Anterior cingulate cortex (tissue), 58 donors: ENCODE results near the gene ATP7A.
"Not testable (repeated sequence)": the region's sequence is repeated elsewhere in the genome, so short reads cannot be mapped to it uniquely, and the experiment has no call there.

Experiments used
- DNase-seq, 58 donors: peaks; one replicate each; lab custom pipeline; 2025; lab: John Stamatoyannopoulos, UW

Gene ATP7A

DNA sequence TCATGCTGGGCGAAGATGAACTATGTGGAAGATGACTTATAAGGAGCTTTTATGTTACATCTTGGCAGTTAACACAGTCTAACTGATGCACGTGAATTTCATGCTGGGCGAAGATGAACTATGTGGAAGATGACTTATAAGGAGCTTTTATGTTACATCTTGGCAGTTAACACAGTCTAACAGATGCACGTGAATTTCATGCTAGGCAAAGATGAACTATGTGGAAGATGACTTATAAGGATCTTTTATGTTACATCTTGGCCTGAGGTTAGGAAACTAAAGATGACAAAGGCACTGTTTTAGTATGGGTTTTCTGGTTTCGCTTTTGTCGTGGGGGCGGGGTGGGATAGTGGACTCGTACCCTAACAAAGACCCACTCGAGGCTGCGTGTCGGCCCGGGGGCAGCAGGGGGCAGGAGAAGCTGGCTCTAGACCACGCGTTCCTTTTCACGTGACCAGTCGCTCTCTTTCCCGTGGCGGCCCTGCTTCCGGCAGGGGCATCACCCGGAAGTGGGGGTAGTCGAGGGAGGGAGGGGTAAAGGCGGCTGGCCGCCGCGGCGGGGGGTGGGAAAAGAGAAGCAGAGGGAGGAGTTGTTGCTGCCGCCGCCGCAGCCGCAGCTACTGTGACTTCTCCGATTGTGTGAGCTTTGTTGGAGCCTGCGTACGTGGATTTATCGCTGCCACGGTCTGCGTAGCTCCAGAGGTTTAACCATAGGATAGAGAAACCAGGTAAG is at the start of gene ATP7A:
ATP7A (plus strand) TSS at position 586 of the 733 bp plus-strand sequence. CDS start 60,949 bp downstream, outside the sequence.
- peak; percentile 6 to 85 (median 74) for DNase-seq

GRCh38 chrX:77875372-77875771 is 35.1 kb upstream of the ATP7A start:
- no peak for DNase-seq

DNA sequence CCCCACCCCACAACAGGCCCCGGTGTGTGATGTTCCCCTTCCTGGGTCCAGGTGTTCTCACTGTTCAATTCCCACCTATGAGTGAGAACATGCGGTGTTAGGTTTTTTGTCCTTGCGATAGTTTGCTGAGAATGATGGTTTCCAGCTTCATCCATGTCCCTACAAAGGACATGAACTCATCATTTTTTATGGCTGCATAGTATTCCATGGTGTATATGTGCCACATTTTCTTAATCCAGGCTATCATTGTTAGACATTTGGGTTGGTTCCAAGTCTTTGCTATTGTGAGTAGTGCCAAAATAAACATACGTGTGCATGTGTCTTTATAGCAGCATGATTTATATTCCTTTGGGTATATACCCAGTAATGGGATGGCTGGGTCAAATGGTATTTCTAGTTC is 29.1 kb upstream of the ATP7A start:
- DNase-seq, result not testable (repeated sequence)

DNA sequence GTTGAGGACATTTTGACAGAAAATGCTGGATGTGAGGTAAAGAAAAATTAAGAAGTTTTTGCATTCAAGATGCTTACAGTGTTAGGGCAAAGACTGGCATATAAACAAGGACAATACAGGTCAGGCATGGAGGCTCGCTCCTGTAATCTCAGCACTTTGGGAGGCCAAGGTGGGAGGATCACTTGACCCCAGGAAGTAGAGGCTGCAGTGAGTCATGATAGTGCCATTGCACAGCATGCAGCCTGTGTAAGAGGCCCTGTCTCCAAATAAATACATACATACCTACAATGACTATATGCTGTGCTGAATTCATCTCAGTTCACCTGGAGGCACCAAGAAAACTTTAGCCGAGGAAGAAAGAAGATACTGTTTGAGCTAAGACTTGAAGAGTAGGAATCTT is 17.6 kb upstream of the ATP7A start:
- DNase-seq, result no peak

- DNase-seq, result no peak
Observed at GRCh38 chrX:77893713-77894112, 16.8 kb upstream of the ATP7A start.

DNA sequence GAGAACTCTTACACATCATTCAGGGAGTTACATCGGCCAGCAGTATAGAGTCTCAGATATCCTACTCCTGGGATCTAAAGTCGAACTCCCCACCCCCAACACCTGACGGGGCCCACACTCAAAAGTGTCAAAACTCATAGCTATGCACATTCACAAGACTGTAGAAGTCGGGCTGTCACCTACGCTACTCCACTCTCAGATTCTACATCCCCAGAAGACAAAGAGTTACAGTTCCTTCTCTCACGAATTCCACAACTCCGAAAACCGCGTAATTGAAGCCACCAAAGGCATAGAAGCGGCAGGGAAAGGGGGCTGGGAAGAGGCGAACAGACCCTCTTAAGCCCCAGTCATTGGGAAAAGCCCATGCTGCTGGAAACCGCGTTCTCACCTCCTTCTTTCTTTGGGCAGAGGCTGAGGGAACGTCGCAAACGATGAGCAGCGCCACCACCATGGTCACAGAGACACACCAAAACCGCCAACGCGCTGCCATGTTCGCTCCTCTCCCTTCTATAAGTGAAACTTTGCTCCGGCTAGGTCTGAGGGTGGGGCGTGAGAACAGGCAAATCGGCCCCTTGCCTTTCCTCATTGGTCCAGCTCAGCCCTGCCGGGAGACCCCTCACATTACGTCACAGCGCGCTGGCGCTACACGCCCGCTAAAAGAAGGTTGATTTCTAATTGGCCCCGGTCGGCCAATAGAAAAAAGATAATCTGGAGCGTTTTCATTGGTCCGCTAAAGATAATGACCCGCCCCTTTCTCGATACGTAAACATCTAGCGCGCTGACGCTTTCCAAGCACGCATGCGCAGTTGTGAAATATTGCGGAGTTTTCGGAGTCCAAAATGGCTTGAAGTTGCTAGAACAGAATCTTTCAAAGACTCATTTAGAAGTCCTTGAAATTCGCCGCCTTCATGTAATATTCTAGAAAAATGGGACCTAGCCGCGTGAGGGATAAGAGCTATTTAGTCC is 15.3 kb upstream of the ATP7A start, which contains the start of gene MAGT1:
MAGT1 (minus strand) TSS at position 515 of the 966 bp plus-strand sequence; CDS start at position 490, 25 bp downstream.
- peak; percentile 20 to 93 (median 83) for DNase-seq

DNA sequence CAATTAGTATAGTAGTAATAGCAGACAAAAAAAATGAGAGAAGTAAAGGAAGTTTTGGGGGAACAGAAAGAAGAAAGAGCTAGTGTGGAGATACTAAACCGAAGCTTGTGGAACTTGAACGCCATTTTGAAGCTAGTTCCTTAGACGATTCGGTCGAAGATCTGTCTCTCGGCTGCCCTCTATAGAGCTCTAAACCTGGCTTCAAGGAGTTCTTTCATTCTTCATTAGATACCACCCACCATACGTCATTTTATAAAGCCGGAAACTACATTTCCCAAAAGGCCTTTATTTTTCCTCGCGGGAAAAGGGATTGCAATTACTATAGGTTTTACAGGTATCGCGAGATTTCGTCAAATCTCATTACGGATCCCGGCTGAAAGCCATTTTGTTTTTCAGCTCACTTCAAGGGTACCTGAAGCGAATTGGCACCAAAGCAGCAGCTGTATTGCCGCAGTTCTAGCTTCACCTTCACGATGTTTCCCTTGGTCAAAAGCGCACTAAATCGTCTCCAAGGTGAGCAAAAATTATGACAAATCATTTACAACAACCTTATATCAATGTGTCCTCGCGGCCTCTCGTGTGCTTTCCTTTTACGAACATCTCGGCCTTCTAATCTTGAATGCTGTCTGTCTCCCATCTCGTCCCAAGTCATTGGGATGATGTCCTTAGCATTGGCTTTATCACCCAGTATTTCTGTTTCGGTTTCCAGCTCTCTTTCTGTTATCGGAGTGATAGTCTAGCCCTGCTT is 11.2 kb upstream of the ATP7A start, which contains the start of gene COX7B:
COX7B (plus strand) TSS at position 388 of the 748 bp plus-strand sequence; CDS start at position 474, 86 bp downstream.
- DNase-seq, result peak in 54 of 58 donors; percentile 1 to 95 (median 46)

- DNase-seq, result no peak
Observed at GRCh38 chrX:77900688-77901087, 9.8 kb upstream of the ATP7A start.

- DNase-seq, result no peak
Observed at GRCh38 chrX:77901506-77901905, 9.0 kb upstream of the ATP7A start.

GRCh38 chrX:77917294-77917933 is 6.9 kb downstream of the ATP7A start:
- no peak for DNase-seq

DNA sequence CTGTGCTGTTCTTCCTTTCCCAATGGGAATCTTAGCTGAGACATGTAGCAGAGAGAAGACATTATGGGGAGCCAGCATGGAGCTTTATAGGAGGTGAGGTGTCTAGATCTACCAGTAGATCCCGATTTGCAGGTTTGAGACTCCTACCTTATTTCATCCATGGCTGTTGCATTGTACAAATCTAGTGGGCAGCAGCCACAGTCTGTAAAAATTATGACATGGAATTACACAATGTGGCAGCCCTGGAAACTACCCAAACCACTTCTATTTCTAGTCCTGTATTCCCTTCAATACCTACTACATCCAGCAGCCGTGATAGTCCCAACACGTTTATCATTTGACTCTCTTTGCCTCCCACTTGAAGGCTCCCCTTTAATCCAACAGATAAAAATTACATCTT is 8.1 kb downstream of the ATP7A start:
- DNase-seq, result no peak

DNA sequence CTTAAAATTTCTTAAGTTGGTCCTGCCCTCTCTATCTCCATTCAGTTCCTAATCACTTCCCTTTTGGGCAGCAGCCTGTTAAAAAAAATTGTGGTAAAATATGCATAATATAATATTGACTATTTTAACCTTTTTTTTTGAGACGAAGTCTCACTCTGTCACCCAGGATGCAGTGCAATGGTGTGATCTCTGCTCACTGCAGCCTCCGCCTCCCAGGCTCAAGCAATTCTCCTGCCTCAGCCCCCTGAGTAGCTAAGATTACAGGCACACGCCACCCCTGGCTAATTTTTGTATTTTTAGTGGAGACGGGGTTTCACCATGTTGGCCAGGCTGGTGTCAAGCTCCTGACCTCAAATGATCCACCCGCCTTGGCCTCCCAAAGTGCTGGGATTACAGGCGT is 8.9 kb downstream of the ATP7A start:
- DNase-seq, result not testable (repeated sequence)

GRCh38 chrX:77922787-77923186 is 12.3 kb downstream of the ATP7A start:
- no peak for DNase-seq

DNA sequence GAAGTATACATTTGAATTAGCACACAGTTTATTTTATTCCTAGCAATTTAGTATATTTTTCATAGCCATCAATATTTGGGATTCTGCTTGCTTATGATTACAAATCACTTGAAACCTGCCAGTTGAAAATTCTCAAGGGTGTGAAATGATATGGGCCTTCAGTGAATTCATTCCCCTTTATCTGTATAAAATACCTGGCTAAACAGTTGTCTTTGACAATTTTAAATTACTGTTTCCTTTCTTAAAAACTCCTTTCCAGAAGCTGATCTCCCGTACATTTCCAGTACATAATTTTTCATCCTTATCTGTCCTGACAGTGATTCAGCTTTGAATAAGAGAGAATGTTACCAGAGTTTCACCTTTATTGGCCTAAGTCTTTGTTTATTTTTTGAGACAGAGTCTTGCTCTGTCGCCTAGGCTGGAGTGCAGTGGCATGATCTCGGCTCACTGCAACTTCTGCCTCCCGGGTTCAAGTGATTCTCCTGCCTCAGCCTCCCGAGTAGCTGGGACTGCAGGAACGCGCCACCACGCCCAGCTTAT is 13.9 kb downstream of the ATP7A start:
- no peak for DNase-seq

- no peak for DNase-seq
Observed at GRCh38 chrX:77925764-77926163, 15.3 kb downstream of the ATP7A start.

GRCh38 chrX:77930581-77930980 is 20.1 kb downstream of the ATP7A start:
- DNase-seq, result no peak

DNA sequence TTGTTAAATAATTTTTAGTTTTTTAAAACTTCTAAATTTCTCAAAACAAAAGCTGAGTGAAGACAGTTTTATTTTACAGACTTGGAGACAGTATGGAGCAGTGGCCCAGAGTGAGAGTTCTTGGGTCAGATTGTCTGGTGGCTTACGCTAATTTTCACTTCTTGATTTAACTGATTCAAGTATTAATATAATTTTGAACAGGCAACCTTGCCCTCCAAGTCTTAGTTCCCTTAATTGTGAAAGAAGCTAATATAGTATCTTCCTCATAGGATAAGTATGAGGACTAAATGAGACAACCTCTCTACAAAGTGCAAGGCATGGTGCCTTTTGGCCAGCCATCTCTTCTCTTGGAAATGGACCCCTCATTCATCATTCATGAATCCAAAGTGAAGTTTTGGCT is 25.4 kb downstream of the ATP7A start:
- no peak for DNase-seq

DNA sequence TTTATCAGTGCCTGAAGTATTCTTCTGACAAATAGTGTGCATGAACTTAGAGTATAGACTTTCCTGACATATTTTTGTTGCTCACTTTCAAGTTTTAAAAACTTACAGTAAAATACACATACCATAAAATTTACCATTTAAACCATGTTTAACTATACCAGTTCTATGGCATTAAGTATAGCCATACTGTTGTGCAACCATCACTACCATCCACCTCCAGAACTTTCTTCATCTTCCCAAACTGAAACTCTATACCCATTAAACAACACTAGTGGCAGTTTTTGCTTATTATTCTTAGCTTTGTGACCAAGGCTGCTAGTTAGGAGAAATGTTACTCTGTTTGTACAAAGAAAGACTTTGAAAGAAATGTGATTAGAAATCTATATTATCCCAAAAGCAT is 25.8 kb downstream of the ATP7A start:
- DNase-seq, result no peak

DNA sequence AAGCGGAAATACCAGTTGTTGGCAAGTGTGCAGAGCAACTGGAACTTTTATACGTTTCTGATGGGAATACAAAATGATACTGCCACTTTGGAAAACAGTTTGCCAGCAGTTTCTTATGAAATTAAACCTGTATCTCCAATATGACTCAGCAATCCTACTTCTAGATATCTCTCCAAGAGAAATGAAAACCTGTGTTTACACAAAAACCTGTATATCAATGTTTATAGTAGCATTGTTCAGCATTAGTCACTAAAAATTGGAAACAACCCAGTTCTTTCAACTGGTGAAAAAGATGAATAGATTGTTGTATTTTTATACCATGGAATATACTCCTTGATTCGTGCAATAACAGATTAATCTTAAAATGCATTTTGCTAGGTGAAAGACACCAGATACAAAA is 26.8 kb downstream of the ATP7A start:
- no peak for DNase-seq
